Heart left ventricle (tissue), 16 donors: ENCODE data around the gene SF3B1. TPM values are rescaled to one million over a fixed set of nuclear protein-coding genes. Genes with fewer than 3 reads are reported as not detected.
A peak's percentile ranks its signal among the peaks of the same experiment; 100 is the strongest.

Experiments
- ATAC-seq, 4 donors: fragments of 200-7000 bp; cut with Tn5 transposase; one replicate each; pipeline ENCODE4 v1.9.1; 2020 to 2022; ENCODE audit warnings: moderate library complexity in 4 of 4, mild to moderate bottlenecking in 3 of 4, moderate number of reproducible peaks in 1 of 4
- DNase-seq, 5 donors: peaks; one replicate each; pipeline ENCODE4 v3.0.0-alpha.2; 2020
- H3K27ac ChIP-seq, 12 donors: fragments of 200-600 bp; sonication (generic) in 4 of 12; one replicate each; pipeline versions ENCODE4 v1.5.0 to v1.8.0; 2016 to 2022; ENCODE audit warnings: mild to moderate bottlenecking in 2 of 12
- H3K27me3 ChIP-seq, 9 donors: fragments of 200-600 bp; sonication (generic) in 2 of 9; one replicate each; pipeline versions ENCODE4 v1.5.1 to v1.8.0; 2016 to 2022; ENCODE audit warnings: mild to moderate bottlenecking in 3 of 9
- H3K36me3 ChIP-seq, 9 donors: fragments of 200-600 bp; sonication (generic) in 2 of 9; one replicate each; pipeline versions ENCODE4 v1.5.0 to v1.8.0; 2018 to 2022; ENCODE audit warnings: mild to moderate bottlenecking in 2 of 9
- H3K4me1 ChIP-seq, 12 donors: fragments of 200-600 bp; sonication (generic) in 4 of 12; one replicate each; pipeline versions ENCODE4 v1.5.0 to v1.8.0; 2016 to 2022; ENCODE audit warnings: mild to moderate bottlenecking in 3 of 12
- H3K4me3 ChIP-seq, 12 donors: fragments of 200-600 bp; sonication (generic) in 4 of 12; one replicate each; pipeline versions ENCODE4 v1.5.0 to v1.8.0; 2017 to 2022; ENCODE audit warnings: mild to moderate bottlenecking in 9 of 12, moderate library complexity in 4 of 12
- H3K9me3 ChIP-seq, 12 donors: fragments of 200-600 bp; sonication (generic) in 4 of 12; one replicate each; pipeline versions ENCODE4 v1.5.0 to v1.8.0; 2016 to 2022; ENCODE audit warnings: mild to moderate bottlenecking in 1 of 12
- POLR2A ChIP-seq, 2 donors: fragments of 450-650 bp; IDR thresholded peaks; one replicate each; pipeline ENCODE4 v1.6.1; 2017; ENCODE audit warnings: antibody characterized with exemption in 2 of 2, mild to moderate bottlenecking in 2 of 2, moderate library complexity in 2 of 2
- WGBS, 4 donors: extraction: QIAGEN DNeasy Blood & Tissue Kit in 2 of 4; methylation state at CpG; one replicate each; pipeline versions ENCODE4 v1.1.5 to v1.1.7; 2013 to 2018; 5-methylcytosine and 5-hydroxymethylcytosine counted together
- intact Hi-C, 10 donors: fragments of 100-400 bp; cut with DNase I; formaldehyde crosslinking; loops; one replicate each; pipeline versions ENCODE4 v1.11.1 to v1.14.2; 2022
- polyA plus RNA-seq, 2 donors: library from polyadenylated mRNA; stranded (reverse); fragments of 200-250 nt; gene quantifications; one replicate each; pipeline ENCODE4 v1.2.3, GENCODE V29; 2013
- total RNA-seq, 9 donors: library from RNA; depleted of rRNA in 2 of 9; stranded (reverse); fragments of >200 nt in 2 of 9; fragmentation: NEBNext Ultra II Directional in 3 of 9; extraction: Animal tissue kit (Norgen Biotek cat#: 25700) in 3 of 9; gene quantifications; one replicate each; pipeline versions ENCODE4 v1.1.0 to v1.2.4, GENCODE V29; 2016 to 2023
- TF ChIP-seq, protein P1 (sequence below), 12 donors: fragments of 200-600 bp; sonication (generic) in 4 of 12; IDR thresholded peaks; one replicate each; pipeline versions ENCODE4 v1.5.0 to v1.8.0; 2018 to 2022; ENCODE audit warnings: antibody characterized with exemption in 12 of 12, mild to moderate bottlenecking in 5 of 12
- donor health status: ischemic (EF 13 %, LVEDD 7.1; RV severe dilation, severe dysfunction).
- donor health status: healthy with polysubstance abuse.
- donor health status: DM: no; HTN: yes; CAD: no.
- donor health status: DM: no; HTN: no; CAD: no.
- donor health status: ischemic (EF 25% LVEDD 6.9; RV normal size, moderate dysfunction).
- donor health status: ischemic (EF 25% LVEDD 5.7; RV mildly dilated, moderate dysfunction).
- donor health status: healthy.
- donor health status: DM: yes; HTN: yes; CAD: no.
- donor health status: ischemic (EF 35%, LVEDD 5.7; RV mildly dilated, moderate dysfunction).
- donor health status: nonischemic (EF 11% LVEDD 7.7; RV severe dilation, severe dysfunction).
- donor health status: DM: yes; HTN: yes; CAD: no.
- donor health status: PGD.
- donor health status: ischemic (EF 29% LVEDD 5.4; RV normal size, mild dysfunction).
- donor health status: nonischemic (EF 23%, LVEDD 6.1; RV moderate dilation, normal function).

Gene SF3B1
- total and polyA plus RNA-seq, 11 donors = 80.4 to 167 (median 132) TPM

DNA sequence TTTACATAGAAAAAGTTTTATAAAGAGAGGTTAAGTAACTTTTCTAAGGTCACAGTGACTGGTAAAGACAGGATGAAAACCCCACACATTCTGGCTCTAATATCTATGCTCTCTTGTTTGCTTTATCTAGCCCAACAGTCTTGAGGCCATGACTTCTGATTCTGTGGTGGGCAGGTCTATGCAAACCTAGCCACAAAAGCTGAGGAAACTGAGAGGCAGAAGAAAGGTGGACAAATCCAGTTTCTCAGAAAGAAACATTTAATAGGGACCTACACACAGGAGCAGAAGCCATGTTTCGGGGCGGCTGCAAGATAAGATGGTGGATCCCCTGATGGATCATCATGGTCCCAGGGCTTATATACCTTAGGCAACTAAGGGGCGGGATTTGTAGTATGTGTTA, 43.0 kb upstream of the SF3B1 start:
- ATAC-seq = no peak
- Histone ChIP-seq H3K4me3 (no peak overlapping the region), H3K4me1 (peaks cover 0 to 12% (median 0%) of the 10 kb centered on the region in 12 donors), H3K27me3 (no peaks in the 10 kb centered on the region), H3K36me3 (peaks cover 0 to 81% (median 53%) of the 10 kb centered on the region in 9 donors), H3K27ac (peak overlapping the region in 1 of 12 donors; percentile 32), H3K9me3 (peaks cover 0 to 4% (median 0%) of the 10 kb centered on the region in 12 donors)
- 91 to 99% (median 98%) methylated on average over 3 of the region's 3 CpGs for WGBS, 4 donors
- intact Hi-C loops = loop anchor here in 1 of 10 donors (10.0 kb wide), 1 partner anchor 63 kb away; no protein-coding TSS in a partner anchor
- no peak for DNase-seq
- TF ChIP-seq, protein P1, sequence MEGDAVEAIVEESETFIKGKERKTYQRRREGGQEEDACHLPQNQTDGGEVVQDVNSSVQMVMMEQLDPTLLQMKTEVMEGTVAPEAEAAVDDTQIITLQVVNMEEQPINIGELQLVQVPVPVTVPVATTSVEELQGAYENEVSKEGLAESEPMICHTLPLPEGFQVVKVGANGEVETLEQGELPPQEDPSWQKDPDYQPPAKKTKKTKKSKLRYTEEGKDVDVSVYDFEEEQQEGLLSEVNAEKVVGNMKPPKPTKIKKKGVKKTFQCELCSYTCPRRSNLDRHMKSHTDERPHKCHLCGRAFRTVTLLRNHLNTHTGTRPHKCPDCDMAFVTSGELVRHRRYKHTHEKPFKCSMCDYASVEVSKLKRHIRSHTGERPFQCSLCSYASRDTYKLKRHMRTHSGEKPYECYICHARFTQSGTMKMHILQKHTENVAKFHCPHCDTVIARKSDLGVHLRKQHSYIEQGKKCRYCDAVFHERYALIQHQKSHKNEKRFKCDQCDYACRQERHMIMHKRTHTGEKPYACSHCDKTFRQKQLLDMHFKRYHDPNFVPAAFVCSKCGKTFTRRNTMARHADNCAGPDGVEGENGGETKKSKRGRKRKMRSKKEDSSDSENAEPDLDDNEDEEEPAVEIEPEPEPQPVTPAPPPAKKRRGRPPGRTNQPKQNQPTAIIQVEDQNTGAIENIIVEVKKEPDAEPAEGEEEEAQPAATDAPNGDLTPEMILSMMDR (IDR thresholded peaks at IDR 0.05) = no peak
- TF ChIP-seq POLR2A (IDR thresholded peaks at IDR 0.05) = no peak

DNA sequence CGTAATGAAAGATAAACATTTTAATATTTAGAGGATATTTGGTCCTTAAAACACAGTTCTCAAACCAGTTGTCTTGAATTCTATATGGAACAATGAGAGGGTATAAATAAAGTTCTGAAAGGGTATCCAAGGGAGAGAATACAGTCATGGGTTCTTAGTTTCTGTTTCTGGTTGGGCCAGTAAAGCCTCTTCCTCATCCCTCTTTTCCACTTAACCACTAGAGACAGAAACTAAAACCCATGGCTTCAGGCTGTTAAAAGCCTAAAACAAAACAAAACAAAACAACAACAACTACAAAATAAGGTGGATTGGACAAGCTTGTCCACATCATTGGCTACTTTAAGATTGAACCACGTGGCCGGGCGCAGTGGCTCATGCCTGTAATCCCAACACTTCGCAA, 37.3 kb upstream of the SF3B1 start:
- Histone ChIP-seq H3K27me3 (no peaks in the 10 kb centered on the region), H3K9me3 (no peaks in the 10 kb centered on the region), H3K4me1 (no peaks in the 10 kb centered on the region), H3K27ac (no peak overlapping the region), H3K36me3 (peaks cover 0 to 100% (median 93%) of the 10 kb centered on the region in 9 donors), H3K4me3 (no peak overlapping the region)
- 95 to 99% (median 98%) methylated on average over 5 of the region's 5 CpGs for WGBS, 4 donors
- ATAC-seq (no peak), DNase-seq (no peak)
- TF ChIP-seq, protein P1 (IDR thresholded peaks at IDR 0.05) = no peak
- TF ChIP-seq POLR2A (IDR thresholded peaks at IDR 0.05) = no peak
- intact Hi-C loops = loop anchor here in 1 of 10 donors (10.0 kb wide), 1 partner anchor 57 kb away; no protein-coding TSS in a partner anchor

DNA sequence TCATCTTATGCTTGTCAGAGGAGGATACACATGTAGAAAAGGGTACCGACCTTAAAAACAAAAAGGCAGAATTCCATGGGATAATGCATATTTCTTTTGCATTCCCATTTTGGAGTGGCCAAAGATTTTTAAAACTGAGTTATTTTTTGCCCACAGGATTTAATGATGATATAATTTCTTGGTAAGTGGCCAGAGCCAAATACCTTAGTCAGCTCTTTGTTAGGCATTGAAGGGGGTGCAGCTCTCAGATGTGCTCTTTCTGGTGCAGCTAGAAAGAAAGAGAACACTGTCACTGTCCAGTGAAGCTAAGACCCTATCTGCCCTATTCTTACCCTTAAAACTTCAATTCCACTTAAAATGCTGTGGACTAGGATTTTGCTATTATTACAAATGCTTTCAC, 29.3 kb upstream of the SF3B1 start:
- no peak overlapping the region for H3K4me3 ChIP-seq
- H3K27ac ChIP-seq = no peak overlapping the region
- H3K36me3 ChIP-seq = peaks cover 0 to 96% (median 89%) of the 10 kb centered on the region in 9 donors
- H3K4me1 ChIP-seq = peaks cover 0 to 28% (median 12%) of the 10 kb centered on the region in 12 donors
- H3K27me3 ChIP-seq = no peaks in the 10 kb centered on the region
- H3K9me3 ChIP-seq = no peaks in the 10 kb centered on the region
- intact Hi-C loops = loop anchor here in 1 of 10 donors (10.0 kb wide), 1 partner anchor 49 kb away; no protein-coding TSS in a partner anchor
- ATAC-seq = no peak
- 53 to 68% (median 55%) methylated on average over 1 of the region's 1 CpG for WGBS, 4 donors
- TF ChIP-seq, protein P1 (IDR thresholded peaks at IDR 0.05) = no peak
- TF ChIP-seq POLR2A (IDR thresholded peaks at IDR 0.05) = no peak
- DNase-seq = no peak

DNA sequence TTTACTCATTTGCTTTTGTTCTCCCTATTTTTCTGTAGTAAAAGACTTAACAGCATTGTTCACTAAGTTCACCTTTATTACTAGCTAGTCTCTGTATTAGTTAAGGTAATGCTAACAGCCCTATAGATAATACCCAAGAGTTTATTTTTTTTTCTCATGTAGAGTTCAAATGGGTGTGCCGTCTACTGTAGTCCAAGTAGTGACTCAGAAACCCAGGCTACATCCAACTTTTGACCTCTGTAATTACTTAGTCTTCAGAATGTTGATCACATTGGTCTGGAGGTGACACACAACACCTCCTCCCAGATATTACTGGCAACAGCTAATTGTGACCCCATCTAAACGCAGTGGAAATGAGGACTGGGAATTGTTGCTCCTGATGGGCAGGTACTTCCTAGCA, 26.2 kb upstream of the SF3B1 start:
- Histone ChIP-seq H3K9me3 (no peaks in the 10 kb centered on the region), H3K27me3 (no peaks in the 10 kb centered on the region), H3K4me3 (no peak overlapping the region), H3K27ac (no peak overlapping the region), H3K4me1 (peaks cover 0 to 44% (median 19%) of the 10 kb centered on the region in 12 donors), H3K36me3 (peaks cover 0 to 71% (median 59%) of the 10 kb centered on the region in 9 donors)
- DNase-seq = no peak
- no peak for TF ChIP-seq POLR2A (IDR thresholded peaks at IDR 0.05)
- TF ChIP-seq, protein P1 (IDR thresholded peaks at IDR 0.05) = no peak
- peak in 3 of 4 donors; percentile 16 to 50 (median 47) for ATAC-seq
- WGBS, 4 donors = 63 to 76% (median 68%) methylated on average over 2 of the region's 2 CpGs
- intact Hi-C loops = loop anchor here in 1 of 10 donors (10.0 kb wide), 1 partner anchor 46 kb away; no protein-coding TSS in a partner anchor
